GM12878 (cell line): ENCODE results near the gene TLE3. TPM values are rescaled to one million over a fixed set of nuclear protein-coding genes. Genes with fewer than 3 reads are reported as not detected.

ENCODE experiments used
- ATAC-seq: fragments of 200-7000 bp; cut with Tn5 transposase; 3 replicates; pipeline ENCODE4 v1.9.1; 2020; ENCODE audit warnings: mild to moderate bottlenecking, moderate library complexity
- BruUV-seq: library from RNA; stranded (reverse); fragments of 400-500 nt; replicated peaks from 2 replicates; lab custom pipeline; 2021; lab: Mats Ljungman, UMichigan
- CTCF ChIA-PET: fragments of 300-600 bp; sonication (Branson Sonifier 250); formaldehyde crosslinking; extraction: SDS; loops from one replicate; lab custom pipeline; 2021; ENCODE audit warnings: inconsistent platforms; lab: Yijun Ruan, JAX
- POLR2A ChIA-PET: fragments of 350-600 bp; formaldehyde crosslinking; extraction: SDS; loops from one replicate; lab custom pipeline; 2021; ENCODE audit warnings: inconsistent platforms; lab: Charles Lee
- RAD21 ChIA-PET: fragments of 300-600 bp; sonication (Branson Sonifier 250); formaldehyde crosslinking; loops from one replicate; lab custom pipeline; 2023; ENCODE audit warnings: antibody characterized with exemption; ENCODE audit not compliant: unreplicated experiment; lab: Charles Lee
- SMC1A ChIA-PET: fragments of 300-600 bp; sonication (Branson Sonifier 250); formaldehyde crosslinking; loops from one replicate; lab custom pipeline; 2023; ENCODE audit not compliant: unreplicated experiment, uncharacterized antibody; lab: Charles Lee
- DNase-seq: peaks from one replicate; pipeline ENCODE4 v3.0.0-alpha.2; 2011; ENCODE audit warnings: low read depth, low spot score
- FAIRE-seq: peaks from 3 replicates; lab custom pipeline; 2011; peaks lifted over from hg19 to GRCh38; lab: Jason Lieb, UNC
- H2AFZ ChIP-seq: 2 replicates; pipeline ENCODE4 v1.6.0; 2011; ENCODE audit warnings: low read depth, low read length, control low read depth; ENCODE audit not compliant: control insufficient read depth
- H3K27ac ChIP-seq: 2 replicates; pipeline ENCODE4 v1.5.1; 2011; ENCODE audit warnings: control low read depth; ENCODE audit not compliant: control insufficient read depth, insufficient read depth
- H3K27me3 ChIP-seq, 2 experiments: replicated peaks in 1 of 2; 2 replicates each; pipeline versions ENCODE4 v1.6.0 to v1.6.1; 2011; ENCODE audit warnings: low read length in 1 of 2; ENCODE audit not compliant: control insufficient read depth in 2 of 2, insufficient read depth in 2 of 2
- H3K36me3 ChIP-seq, 2 experiments: 2 replicates each; pipeline ENCODE4 v1.5.1; 2011; ENCODE audit warnings: low read length in 1 of 2; ENCODE audit not compliant: control insufficient read depth in 2 of 2, insufficient read depth in 2 of 2
- H3K4me1 ChIP-seq: 2 replicates; pipeline ENCODE4 v1.6.1; 2011; ENCODE audit warnings: mild to moderate bottlenecking, low read length, moderate library complexity, mixed read lengths; ENCODE audit not compliant: control insufficient read depth, insufficient read depth
- H3K4me2 ChIP-seq: 2 replicates; pipeline ENCODE4 v1.6.0; 2011; ENCODE audit warnings: control low read depth; ENCODE audit not compliant: control insufficient read depth, insufficient read depth
- H3K4me3 ChIP-seq: fragments of 200-600 bp; sonication (generic); 2 replicates; pipeline ENCODE4 v1.5.1; 2016
- H3K79me2 ChIP-seq: 2 replicates; pipeline ENCODE4 v1.6.0; 2011; ENCODE audit warnings: low read length; ENCODE audit not compliant: control insufficient read depth, insufficient read depth
- H3K9ac ChIP-seq: 2 replicates; pipeline ENCODE4 v1.8.0; 2011; ENCODE audit warnings: low read length, control low read depth, mixed read lengths; ENCODE audit not compliant: control insufficient read depth, insufficient read depth
- H3K9me3 ChIP-seq: replicated peaks from 3 replicates; pipeline ENCODE4 v1.5.1; 2011; ENCODE audit warnings: mild to moderate bottlenecking, low read length; ENCODE audit not compliant: control insufficient read depth, insufficient read depth
- H4K20me1 ChIP-seq: 2 replicates; pipeline ENCODE4 v1.6.0; 2011; ENCODE audit not compliant: control insufficient read depth, insufficient read depth
- CREM ChIP-seq: IDR thresholded peaks from 2 replicates; pipeline ENCODE4 v1.6.1; 2014; ENCODE audit warnings: antibody characterized with exemption, low read depth
- HDAC2 ChIP-seq: fragments of 200-600 bp; sonication (generic); IDR thresholded peaks from 2 replicates; pipeline ENCODE4 v1.6.1; 2017
- IRF4 ChIP-seq: IDR thresholded peaks from 2 replicates; pipeline ENCODE4 v1.6.1; 2011; ENCODE audit warnings: low read depth, low read length
- JUNB ChIP-seq: IDR thresholded peaks from 2 replicates; pipeline ENCODE4 v1.6.1; 2016; ENCODE audit warnings: antibody characterized with exemption, mild to moderate bottlenecking
- MEF2A ChIP-seq: IDR thresholded peaks from 2 replicates; pipeline ENCODE4 v1.6.1; 2011; ENCODE audit warnings: low read depth, mild to moderate bottlenecking, low read length, moderate library complexity; ENCODE audit not compliant: insufficient read depth
- MYB ChIP-seq: fragments of 150-350 bp; IDR thresholded peaks from 2 replicates; pipeline ENCODE4 v1.6.1; 2014; ENCODE audit warnings: mild to moderate bottlenecking, low read depth, low read length, borderline replicate concordance
- NFYB ChIP-seq: IDR thresholded peaks from 2 replicates; pipeline ENCODE4 v1.6.1; 2011; ENCODE audit warnings: low read depth, mild to moderate bottlenecking, low read length, improper control_type of control experiment, moderate library complexity; ENCODE audit not compliant: insufficient read depth
- PKNOX1 ChIP-seq: fragments of 450-650 bp; IDR thresholded peaks from 2 replicates; pipeline ENCODE4 v1.6.1; 2016; ENCODE audit warnings: mild to moderate bottlenecking
- RAD51 ChIP-seq: fragments of 450-650 bp; IDR thresholded peaks from 2 replicates; pipeline ENCODE4 v1.6.1; 2016; ENCODE audit warnings: moderate library complexity, mild to moderate bottlenecking, inconsistent platforms
- TAF1 ChIP-seq: IDR thresholded peaks from 2 replicates; pipeline ENCODE4 v1.6.1; 2011; ENCODE audit warnings: mild to moderate bottlenecking, low read depth, low read length, borderline replicate concordance
- ZNF24 ChIP-seq: fragments of 450-650 bp; IDR thresholded peaks from 2 replicates; pipeline ENCODE4 v1.6.1; 2017; ENCODE audit warnings: antibody characterized with exemption, mild to moderate bottlenecking
- WGBS: methylation state at CpG from one replicate; pipeline ENCODE4 v1.1.6; 2016; ENCODE audit warnings: low lambda C conversion rate; ENCODE audit not compliant: insufficient replicate concordance, insufficient coverage; ENCODE audit errors: missing lambda C conversion rate; 5-methylcytosine and 5-hydroxymethylcytosine counted together
- in situ Hi-C: fragments of 300-500 bp; cut with MboI; formaldehyde crosslinking; loops from 9 replicates; pipeline ENCODE4 v1.14.3; 2018; ENCODE audit warnings: mixed read lengths
- intact Hi-C: fragments of 100-400 bp; cut with micrococcal nuclease; formaldehyde crosslinking; loops from one replicate; pipeline ENCODE4 v1.14.2; 2022; ENCODE audit not compliant: unreplicated experiment
- polyA plus RNA-seq, 11 experiments: library from polyadenylated mRNA; depleted of rRNA in 4 of 11; unstranded in 6 of 11; stranded (reverse) in 5 of 11; fragments of >200 nt; fragmentation: Nextera tagmentation in 4 of 11; fragmentation: Illumina TruSeq in 1 of 11; extraction: Ambion mirVana in 4 of 11; extraction: Trizol in 1 of 11; gene quantifications; 1 replicate in 1 of 11; 2 replicates in 10 of 11; pipeline versions ENCODE4 v1.2.1 to v1.2.3, GENCODE V29; 2011 to 2016; ENCODE audit warnings: inconsistent platforms in 2 of 11, missing spikeins in 2 of 11, low read depth in 1 of 11
- total RNA-seq, 4 experiments: library from RNA; depleted of rRNA in 3 of 4; stranded (reverse); fragments of >200 nt in 3 of 4; fragmentation: Illumina TruSeq in 1 of 4; extraction: Trizol in 1 of 4; gene quantifications; 2 replicates each; pipeline versions ENCODE4 v1.2.1 to v1.2.3, GENCODE V29; 2013 to 2021

TLE3 gene
- total and polyA plus RNA-seq, 10 of the 15 experiments (the other 5 are each of a cell fraction or from before 2014, with no cell fraction given), result 1.2 to 65.5 (median 9.7) TPM

GRCh38 chr15:70103880-70104626 lies 6.3 kb upstream of the TLE3 start:
- H3K27ac ChIP-seq, result no peak overlapping the region
- no peaks in the 10 kb centered on the region for H3K9me3 ChIP-seq
- in situ Hi-C loops (no loop called here), intact Hi-C loops (no loop called here)
- H3K4me2 ChIP-seq, result no peak overlapping the region
- H3K36me3 ChIP-seq, result no peaks in the 10 kb centered on the region
- FAIRE-seq (no peak), ATAC-seq (no peak), DNase-seq (no peak)
- H3K79me2 ChIP-seq, result no peaks in the 10 kb centered on the region
- H2AFZ ChIP-seq, result no peak overlapping the region
- H3K27me3 ChIP-seq, result peaks cover 3 to 14% of the 10 kb centered on the region in 2 experiments; a peak in 3 of 4 replicates
- H4K20me1 ChIP-seq, result no peaks in the 10 kb centered on the region
- WGBS, result 81% methylated on average over 7 of the region's 7 CpGs
- BruUV-seq, result no TSS peak
- peaks cover 24% of the 10 kb centered on the region for H3K4me1 ChIP-seq
- no peak for TF ChIP-seq TAF1
- TF ChIP-seq NFYB, result no peak
- TF ChIP-seq MYB, result no peak
- TF ChIP-seq MEF2A, result no peak
- TF ChIP-seq IRF4, result no peak
- no peak for TF ChIP-seq HDAC2
- no peak for TF ChIP-seq JUNB
- no peak for TF ChIP-seq RAD51
- no peak for TF ChIP-seq ZNF24
- no peak for TF ChIP-seq CREM
- TF ChIP-seq PKNOX1, result no peak
- CTCF ChIA-PET, result interaction anchor here (1.3 kb wide), 1 partner anchor 9 kb away, joined by 3 read pairs; no protein-coding TSS in a partner anchor
- H3K9ac ChIP-seq, result no peak overlapping the region
- SMC1A ChIA-PET, result interaction anchor here (0.6 to 2.2 kb wide), 4 partner anchors 11 to 41 kb away, joined by 3 to 8 read pairs (median 4); no protein-coding TSS in a partner anchor
- POLR2A ChIA-PET, result interaction anchor here (1.4 kb wide), 1 partner anchor 13 kb away, joined by 3 read pairs; no protein-coding TSS in a partner anchor
- RAD21 ChIA-PET, result interaction anchor here (0.6 to 1.2 kb wide), 2 partner anchors 125 to 660 kb away, joined by 3 read pairs; no protein-coding TSS in a partner anchor
- H3K4me3 ChIP-seq, result no peak overlapping the region
